Activated CD4-positive, alpha-beta T cell treated with anti-CD3 and anti-CD28 coated beads, Interleukin-2, Interleukin-4, amounts not matched to agents 100 ng/mL and 50 ng/mL, durations not matched to agents 16 hours and 8 hours (primary cell): ENCODE data around the gene ARHGEF26.

Source experiments
- DNase-seq: peaks from one replicate; pipeline ENCODE4 v3.0.0-alpha.2; 2020; ENCODE audit warnings: low spot score

ARHGEF26 gene

DNA sequence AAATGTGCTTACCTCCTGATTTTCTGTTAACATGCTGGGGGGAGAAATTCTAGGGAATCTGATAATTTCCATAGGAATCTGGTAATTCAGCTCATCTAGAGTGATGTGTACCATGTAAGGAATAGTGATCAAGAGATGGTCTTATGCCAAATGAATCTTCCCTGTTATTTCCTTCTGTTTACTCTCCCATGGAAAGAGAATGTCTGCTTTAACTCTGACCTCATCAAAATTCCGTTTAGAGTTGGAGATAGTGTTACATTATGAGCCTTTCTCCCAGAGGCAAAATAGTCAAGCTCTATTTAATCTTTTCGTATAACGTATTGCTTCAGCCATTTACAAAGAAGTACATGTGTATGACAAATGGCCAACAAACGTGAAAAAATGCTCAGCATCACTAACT is 76.6 kb downstream of the ARHGEF26 start:
- no peak for DNase-seq

- no peak for DNase-seq
Measured at GRCh38 chr3:154209499-154209898, 88.3 kb downstream of the ARHGEF26 start.

DNA sequence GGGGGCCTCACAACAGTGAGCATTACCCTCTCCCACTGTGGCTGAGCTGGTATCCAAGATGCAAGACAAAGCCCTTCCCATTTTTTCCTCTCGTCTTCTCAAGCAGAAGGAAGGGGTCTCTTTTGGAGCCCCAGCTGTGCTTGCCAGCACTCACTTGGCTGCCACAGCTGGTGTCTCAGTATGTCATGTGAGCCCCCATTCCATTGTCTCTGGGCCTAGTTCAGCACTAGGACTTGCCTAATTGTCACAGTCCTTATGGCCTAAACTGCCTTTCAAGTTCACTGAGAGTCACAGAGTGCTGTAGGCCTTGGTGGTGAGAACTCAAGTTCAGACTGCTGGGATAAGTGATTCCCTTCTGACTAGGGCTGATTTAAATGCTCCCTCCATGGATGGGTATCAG is 89.8 kb downstream of the ARHGEF26 start:
- DNase-seq = no peak

- no peak for DNase-seq
Measured at GRCh38 chr3:154214306-154214705, 93.1 kb downstream of the ARHGEF26 start.

- DNase-seq = no peak
Measured at GRCh38 chr3:154217671-154218070, 96.5 kb downstream of the ARHGEF26 start.

GRCh38 chr3:154218728-154219127 is 97.5 kb downstream of the ARHGEF26 start:
- no peak for DNase-seq

- DNase-seq = no peak
Measured at GRCh38 chr3:154220462-154220861, 99.3 kb downstream of the ARHGEF26 start.

DNA sequence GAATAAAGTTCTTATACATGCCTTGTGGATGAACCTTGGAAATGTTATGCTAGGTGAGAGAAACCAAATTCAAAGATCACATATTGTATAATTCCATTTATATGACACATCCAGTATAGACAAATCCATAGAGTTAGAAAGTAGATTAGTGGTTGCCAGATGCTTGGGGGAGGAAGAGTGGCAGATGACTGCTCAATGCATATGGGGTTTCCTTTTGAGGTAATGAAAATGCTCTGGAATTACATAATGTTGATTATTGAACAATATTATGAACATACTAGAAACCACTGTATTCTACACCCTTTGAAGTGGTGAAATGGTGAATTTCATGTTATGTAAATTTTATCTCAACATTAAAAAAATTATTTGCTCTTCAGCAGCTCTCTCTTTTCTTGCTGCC is 102.3 kb downstream of the ARHGEF26 start:
- DNase-seq = no peak

DNA sequence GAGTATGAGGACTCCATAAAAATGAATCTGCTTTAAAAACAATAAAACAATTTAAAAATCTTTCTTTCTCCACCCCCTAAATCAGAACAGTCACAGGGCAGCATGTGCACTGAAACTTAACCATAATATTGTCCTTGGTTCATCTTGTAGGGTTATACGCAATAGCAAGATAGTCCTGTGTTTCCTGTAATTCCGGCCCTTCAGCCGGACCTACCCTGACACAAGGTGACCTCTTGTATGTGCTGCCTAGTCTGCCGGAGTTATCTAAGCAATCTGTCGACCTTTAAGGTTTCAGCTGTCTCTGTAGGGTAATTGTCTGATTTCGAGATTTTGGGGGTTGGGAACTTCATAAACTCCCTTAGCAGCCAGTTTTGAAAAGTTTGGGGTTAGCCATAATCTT is 103.2 kb downstream of the ARHGEF26 start:
- DNase-seq = no peak

DNA sequence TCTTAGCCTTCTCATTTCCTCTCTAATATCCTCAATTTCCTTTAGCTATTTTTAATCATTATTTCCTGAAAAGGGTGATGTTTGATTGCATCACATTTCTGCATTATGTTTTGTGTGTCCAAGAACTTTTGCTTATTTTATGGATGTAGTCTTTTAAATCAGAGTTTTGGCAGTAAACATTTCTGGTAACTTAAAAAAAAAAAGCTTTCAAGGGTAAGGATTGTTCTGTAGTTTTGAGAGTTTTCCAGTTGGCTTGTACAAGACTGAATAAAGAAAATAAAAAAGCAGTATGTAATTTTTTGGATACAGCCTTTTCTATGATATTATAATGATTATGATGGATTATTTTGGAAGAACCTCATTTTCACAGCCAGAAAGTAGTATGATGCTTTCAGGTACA is 103.7 kb downstream of the ARHGEF26 start:
- DNase-seq = no peak

GRCh38 chr3:154225536-154225935 is 104.3 kb downstream of the ARHGEF26 start:
- no peak for DNase-seq

GRCh38 chr3:154227531-154227930 is 106.3 kb downstream of the ARHGEF26 start:
- no peak for DNase-seq

DNA sequence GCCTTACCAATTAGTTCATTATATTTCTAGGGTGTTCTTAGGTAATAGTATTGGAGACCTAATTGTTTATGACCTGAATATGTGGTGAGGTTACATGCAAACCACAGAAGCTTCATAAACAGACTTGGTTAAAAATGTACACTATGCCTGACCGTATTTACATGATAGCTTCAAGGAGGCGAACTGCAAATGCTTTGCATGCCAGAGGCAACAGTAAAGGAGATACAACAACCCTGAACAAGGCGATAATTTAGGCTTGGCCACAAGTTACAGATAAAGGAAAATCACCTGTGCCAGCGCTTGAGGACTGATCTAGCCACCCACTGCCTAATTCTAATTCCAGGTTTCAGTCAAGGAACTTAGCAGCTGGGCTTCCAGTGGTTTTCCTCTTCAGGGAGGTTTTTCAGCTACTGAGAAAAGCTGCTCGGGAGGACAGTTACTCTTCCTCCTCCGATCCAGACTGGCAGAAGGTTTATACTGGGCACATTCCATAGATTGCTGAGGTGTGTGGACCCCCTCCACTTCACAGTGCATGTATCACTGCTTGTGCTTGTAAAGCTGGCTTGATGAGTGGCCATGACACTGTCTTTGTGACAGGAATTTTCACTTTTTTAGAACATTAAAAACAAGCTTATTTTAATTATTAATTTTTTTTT is 107.5 kb downstream of the ARHGEF26 start:
- no peak for DNase-seq

DNA sequence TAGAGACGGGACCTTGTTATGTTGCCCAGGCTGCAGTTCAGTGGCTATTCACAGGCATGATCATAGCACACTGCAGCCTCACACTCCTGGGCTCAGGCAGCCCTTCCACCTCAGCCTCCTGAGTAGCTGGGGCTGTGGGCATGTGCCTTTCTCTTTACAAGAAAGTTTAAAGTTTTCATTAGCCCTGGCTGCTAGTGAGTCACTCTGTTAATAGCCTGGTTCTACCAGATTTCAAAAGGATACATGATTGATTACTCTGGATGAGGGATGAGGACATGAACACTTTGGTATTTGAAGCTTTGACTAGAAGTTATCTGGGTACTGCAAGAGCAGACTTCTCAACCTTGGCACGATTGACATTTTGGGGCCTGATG is 108.0 kb downstream of the ARHGEF26 start:
- no peak for DNase-seq

- no peak for DNase-seq
Measured at GRCh38 chr3:154235330-154235729, 114.1 kb downstream of the ARHGEF26 start.

- DNase-seq = no peak
Measured at GRCh38 chr3:154236331-154236730, 115.1 kb downstream of the ARHGEF26 start.

GRCh38 chr3:154240235-154240634 is 119.0 kb downstream of the ARHGEF26 start:
- DNase-seq = no peak

DNA sequence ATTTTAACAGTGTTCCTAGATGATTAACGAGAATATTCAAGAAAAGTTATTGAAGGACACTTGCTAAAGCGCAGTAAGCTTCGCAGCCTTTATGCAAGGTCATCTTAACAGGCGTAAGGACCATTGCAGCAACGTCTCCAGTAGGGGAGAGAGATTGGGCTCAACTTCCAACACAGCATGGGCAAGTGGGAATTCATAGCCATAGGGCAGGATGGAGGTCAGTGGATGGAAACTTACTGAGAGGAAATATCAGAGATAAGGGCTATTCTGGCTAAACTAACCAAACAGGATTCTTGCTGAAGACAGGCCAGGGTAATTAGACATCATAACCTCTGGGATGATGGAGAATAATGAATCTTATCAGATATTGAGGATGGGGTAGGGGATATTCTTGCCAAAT is 120.3 kb downstream of the ARHGEF26 start:
- DNase-seq = no peak

DNA sequence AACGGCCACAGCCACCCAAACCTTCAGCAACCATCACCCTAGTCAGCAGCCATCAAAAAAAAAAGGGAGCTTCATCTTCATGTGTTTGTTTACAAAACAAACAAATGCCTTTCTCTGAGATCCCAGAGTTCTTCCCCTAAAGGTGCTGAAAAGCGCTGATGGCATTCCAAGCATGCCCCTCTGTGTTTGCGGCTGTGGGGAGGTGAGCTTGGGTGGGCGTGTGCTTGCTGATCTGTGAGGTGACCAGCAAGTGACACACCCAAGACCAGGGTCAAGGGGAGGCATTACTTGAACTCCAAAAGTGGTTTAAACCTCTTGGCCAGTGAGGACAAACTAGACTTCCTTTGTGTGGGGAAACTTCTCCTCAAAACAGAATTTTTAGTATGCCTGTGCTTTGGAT is 121.6 kb downstream of the ARHGEF26 start:
- DNase-seq = no peak

- no peak for DNase-seq
Measured at GRCh38 chr3:154243353-154243752, 122.2 kb downstream of the ARHGEF26 start.

- DNase-seq = no peak
Measured at GRCh38 chr3:154244644-154245043, 123.5 kb downstream of the ARHGEF26 start.

- DNase-seq = no peak
Measured at GRCh38 chr3:154247806-154248415, 126.7 kb downstream of the ARHGEF26 start.

GRCh38 chr3:154250291-154250690 is 129.1 kb downstream of the ARHGEF26 start:
- no peak for DNase-seq

- DNase-seq = no peak
Measured at GRCh38 chr3:154251610-154252009, 130.4 kb downstream of the ARHGEF26 start.
